ENCODE measurements around the gene SMCR8.

Gene SMCR8

DNA sequence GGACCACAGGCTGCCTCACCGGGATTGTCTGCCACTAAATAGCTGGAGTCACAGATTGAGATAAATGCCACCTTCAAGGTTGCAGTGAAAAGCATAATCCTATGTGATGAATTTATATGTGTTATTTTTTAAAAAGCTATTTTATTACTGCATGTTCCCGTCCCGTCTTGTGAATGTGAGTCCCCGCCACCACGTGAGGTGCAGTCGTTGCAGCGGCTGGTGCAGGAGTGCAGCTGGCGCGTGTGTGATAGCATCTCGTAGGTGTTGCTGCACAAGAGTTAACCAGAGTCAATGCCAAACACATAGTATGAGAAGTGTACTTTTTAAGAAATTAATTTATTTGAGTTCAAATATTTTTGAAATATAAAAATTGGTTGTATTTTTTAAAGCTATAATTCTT lies 12.5 kb downstream of the SMCR8 start:
- TF ChIP-seq CTCF (IDR thresholded peaks at IDR 0.05): no peak

GRCh38 chr17:18328643-18329204 lies 13.6 kb downstream of the SMCR8 start:
- no peak for TF ChIP-seq CTCF (IDR thresholded peaks at IDR 0.05)

- TF ChIP-seq CTCF (IDR thresholded peaks at IDR 0.05): no peak
Measured at GRCh38 chr17:18331879-18332278, 16.8 kb downstream of the SMCR8 start.

- no peak for TF ChIP-seq CTCF (IDR thresholded peaks at IDR 0.05)
Measured at GRCh38 chr17:18332909-18333489, 17.9 kb downstream of the SMCR8 start.

- TF ChIP-seq CTCF (IDR thresholded peaks at IDR 0.05): no peak
Measured at GRCh38 chr17:18339933-18340332, 24.8 kb downstream of the SMCR8 start.

GRCh38 chr17:18344021-18344420 lies 28.9 kb downstream of the SMCR8 start:
- no peak for TF ChIP-seq CTCF (IDR thresholded peaks at IDR 0.05)

- TF ChIP-seq CTCF (IDR thresholded peaks at IDR 0.05): no peak
Measured at GRCh38 chr17:18353541-18353940, 38.4 kb downstream of the SMCR8 start.

- no peak for TF ChIP-seq CTCF (IDR thresholded peaks at IDR 0.05)
Measured at GRCh38 chr17:18356624-18357023, 41.5 kb downstream of the SMCR8 start.

Data from LNCAP (cell line).